ENCODE data around the gene PALM. TPM values are rescaled to one million over a fixed set of nuclear protein-coding genes. Genes with fewer than 3 reads are reported as not detected.

Gene PALM, protein sequence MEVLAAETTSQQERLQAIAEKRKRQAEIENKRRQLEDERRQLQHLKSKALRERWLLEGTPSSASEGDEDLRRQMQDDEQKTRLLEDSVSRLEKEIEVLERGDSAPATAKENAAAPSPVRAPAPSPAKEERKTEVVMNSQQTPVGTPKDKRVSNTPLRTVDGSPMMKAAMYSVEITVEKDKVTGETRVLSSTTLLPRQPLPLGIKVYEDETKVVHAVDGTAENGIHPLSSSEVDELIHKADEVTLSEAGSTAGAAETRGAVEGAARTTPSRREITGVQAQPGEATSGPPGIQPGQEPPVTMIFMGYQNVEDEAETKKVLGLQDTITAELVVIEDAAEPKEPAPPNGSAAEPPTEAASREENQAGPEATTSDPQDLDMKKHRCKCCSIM
- total RNA-seq (under 1 TPM in 4 of 5 donors, not detected in 1; 0.19 to 0.57 (median 0.41) TPM), total RNA-seq (0 to 0.74 (median 0.10) reads per million in 29 experiments)
- total RNA-seq (2013): 0.18 TPM

DNA sequence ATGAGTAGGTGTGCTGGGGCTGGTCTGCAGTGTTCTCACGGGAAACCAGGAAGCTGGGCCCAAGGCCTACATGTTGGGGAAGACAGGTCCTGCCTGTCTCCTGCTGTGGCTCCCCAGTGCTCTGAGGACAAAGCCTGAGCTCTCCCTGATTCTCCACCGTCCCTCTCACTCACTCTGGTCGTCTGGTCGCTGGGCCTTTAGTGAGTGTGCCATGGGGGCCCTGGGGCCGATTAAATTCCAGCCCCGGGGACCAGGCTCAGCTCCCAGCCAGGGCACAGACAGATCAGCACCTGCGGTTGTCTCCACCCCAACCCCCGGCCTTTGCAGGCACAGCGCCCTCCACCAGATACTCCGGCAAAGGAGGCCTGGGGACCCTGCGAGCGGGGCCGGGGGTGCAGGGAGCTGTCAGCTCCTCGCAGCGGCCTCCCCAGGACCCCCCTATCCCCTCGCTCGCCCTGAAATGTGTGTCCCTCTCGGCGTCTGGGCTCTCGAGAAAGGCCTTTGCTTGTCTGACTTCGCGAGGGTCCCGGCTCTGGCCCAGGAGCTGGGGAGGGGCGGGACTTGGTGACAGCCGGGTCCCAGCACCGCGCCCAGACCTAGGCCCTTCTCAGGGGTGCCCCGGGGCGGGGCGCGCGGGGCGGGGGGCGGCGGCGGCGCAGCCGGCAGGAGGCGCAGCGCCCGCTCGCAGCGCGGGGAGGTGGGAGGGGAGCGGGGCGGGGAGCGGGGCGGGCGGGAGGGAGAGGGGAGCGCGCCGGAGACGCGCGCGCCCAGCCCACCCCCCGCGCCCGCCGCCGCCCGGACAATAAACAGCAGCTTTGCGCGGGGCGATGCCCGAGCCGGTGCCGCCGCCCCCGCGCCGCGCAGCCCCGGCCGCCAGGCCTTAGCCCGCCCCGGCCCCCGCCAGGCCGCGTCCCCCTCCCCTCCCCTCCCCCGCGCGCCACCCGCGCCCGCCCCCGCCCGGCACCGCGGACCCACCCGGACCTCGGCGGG is at the start of gene PALM:
TSS of gene PALM (plus strand) at position 782 of the 990 bp plus-strand sequence. CDS start 212 bp downstream, outside the sequence.
- Mint-ChIP-seq H3K36me3 (no peaks in the 10 kb centered on the region), H3K4me3 (peak within 1 kb of the TSS; percentile 21 to 59 (median 54)), H3K9me3 (no peaks in the 10 kb centered on the region), H3K27ac (no peak within 1 kb of the TSS), H3K4me1 (peaks cover 1 to 11% (median 5%) of the 10 kb centered on the region in 3 donors), H3K27me3 (peaks cover 8 to 34% of the 10 kb centered on the region in 2 donors)
- CTCF ChIA-PET: no interaction called here
- Histone ChIP-seq H3K9me3 (no peaks in the 10 kb centered on the region), H3K27me3 (replicated peaks in 1 of 2; ENCODE audit: control insufficient read depth in 2 of 2, extremely low read depth in 1 of 2, insufficient read depth in 2 of 2, low read length in 1 of 2) (peaks cover 0 to 72% of the 10 kb centered on the region in 2 experiments), H3K4me1 (ENCODE audit: control insufficient read depth in 1 of 2, extremely low read depth in 1 of 2, insufficient read depth in 2 of 2, low read length in 2 of 2) (peaks cover 0 to 17% of the 10 kb centered on the region in 2 experiments), H3K4me3 (ENCODE audit: control insufficient read depth in 1 of 2, extremely low read depth in 1 of 2, low read length in 1 of 2) (peak within 1 kb of the TSS in 1 of 2 donors; percentile 23), H3K36me3 (ENCODE audit: control insufficient read depth in 2 of 2, extremely low read depth in 1 of 2, insufficient read depth in 1 of 2, low read length in 1 of 2) (no peaks in the 10 kb centered on the region), H3K27ac (ENCODE audit: low read length) (no peak within 1 kb of the TSS)
- DNase-seq (peak in 4 of 35 experiments; percentile 8 to 22 (median 16)), ATAC-seq (replicated peaks in 1 of 4) (no peak)
- POLR2A ChIA-PET: no interaction called here
- WGBS (ENCODE audit: insufficient coverage): 52% methylated on average over 23 of the region's 93 CpGs

DNA sequence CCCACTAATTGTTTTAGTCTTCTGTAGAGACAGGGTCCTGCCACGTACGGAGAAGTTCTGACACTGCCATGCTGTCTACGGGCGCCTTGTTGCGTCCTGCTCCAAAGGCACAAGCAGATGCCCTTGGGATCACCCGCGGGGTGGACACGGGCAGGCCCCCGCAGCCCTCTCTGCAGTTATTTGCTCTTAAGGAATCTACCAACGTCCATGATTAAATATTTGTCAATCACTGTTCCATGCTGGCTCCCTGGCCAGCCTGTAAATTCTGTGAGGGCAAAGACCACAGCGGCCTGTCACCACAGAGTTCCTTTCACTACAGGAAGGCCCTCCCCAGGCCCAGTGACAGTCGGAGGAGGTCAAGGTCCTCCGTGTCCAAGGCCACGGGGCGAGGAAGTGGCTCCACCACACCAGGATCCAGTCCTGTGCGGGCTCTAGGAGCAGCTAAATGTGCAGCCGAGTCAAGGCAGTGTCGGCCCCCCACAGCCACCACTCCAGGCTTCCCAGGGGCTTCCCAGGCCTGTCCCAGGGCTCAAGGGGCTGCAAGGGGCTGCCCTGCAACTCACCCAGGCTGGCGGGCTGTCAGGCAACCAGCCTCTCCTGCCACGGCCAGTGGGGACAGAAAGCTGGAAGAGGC is 47.8 kb upstream of the PALM start:
- Histone ChIP-seq H3K4me1 (ENCODE audit: control insufficient read depth in 1 of 2, extremely low read depth in 1 of 2, insufficient read depth in 2 of 2, low read length in 2 of 2) (peaks cover 12 to 83% of the 10 kb centered on the region in 2 experiments), H3K9me3 (no peaks in the 10 kb centered on the region), H3K36me3 (ENCODE audit: control insufficient read depth in 2 of 2, extremely low read depth in 1 of 2, insufficient read depth in 1 of 2, low read length in 1 of 2) (peaks cover 5 to 21% of the 10 kb centered on the region in 2 donors), H3K27me3 (replicated peaks in 1 of 2; ENCODE audit: control insufficient read depth in 2 of 2, extremely low read depth in 1 of 2, insufficient read depth in 2 of 2, low read length in 1 of 2) (no peaks in the 10 kb centered on the region), H3K4me3 (ENCODE audit: control insufficient read depth in 1 of 2, extremely low read depth in 1 of 2, low read length in 1 of 2) (peak overlapping the region; percentile 86 to 87), H3K27ac (ENCODE audit: low read length) (peak overlapping the region; percentile 98)
- DNase-seq (no peak), ATAC-seq (replicated peaks in 1 of 4) (no peak)
- Mint-ChIP-seq H3K27ac (peak overlapping the region; percentile 97), H3K27me3 (no peaks in the 10 kb centered on the region), H3K4me1 (peaks cover 51 to 65% (median 54%) of the 10 kb centered on the region in 3 donors), H3K36me3 (peaks cover 2% of the 10 kb centered on the region), H3K4me3 (peak overlapping the region; percentile 95 to 98 (median 96)), H3K9me3 (no peaks in the 10 kb centered on the region)
- under 1% methylated on average over 15 of the region's 20 CpGs for WGBS (ENCODE audit: insufficient coverage)
- ChIA-PET CTCF (interaction anchor here in 1 of 2 donors (1.6 kb wide), 1 partner anchor 74 kb away, joined by 3 read pairs; no protein-coding TSS in a partner anchor), POLR2A (interaction anchor here (0.9 kb wide), 2 partner anchors 20 to 35 kb away, joined by 3 to 8 read pairs; no protein-coding TSS in a partner anchor)

DNA sequence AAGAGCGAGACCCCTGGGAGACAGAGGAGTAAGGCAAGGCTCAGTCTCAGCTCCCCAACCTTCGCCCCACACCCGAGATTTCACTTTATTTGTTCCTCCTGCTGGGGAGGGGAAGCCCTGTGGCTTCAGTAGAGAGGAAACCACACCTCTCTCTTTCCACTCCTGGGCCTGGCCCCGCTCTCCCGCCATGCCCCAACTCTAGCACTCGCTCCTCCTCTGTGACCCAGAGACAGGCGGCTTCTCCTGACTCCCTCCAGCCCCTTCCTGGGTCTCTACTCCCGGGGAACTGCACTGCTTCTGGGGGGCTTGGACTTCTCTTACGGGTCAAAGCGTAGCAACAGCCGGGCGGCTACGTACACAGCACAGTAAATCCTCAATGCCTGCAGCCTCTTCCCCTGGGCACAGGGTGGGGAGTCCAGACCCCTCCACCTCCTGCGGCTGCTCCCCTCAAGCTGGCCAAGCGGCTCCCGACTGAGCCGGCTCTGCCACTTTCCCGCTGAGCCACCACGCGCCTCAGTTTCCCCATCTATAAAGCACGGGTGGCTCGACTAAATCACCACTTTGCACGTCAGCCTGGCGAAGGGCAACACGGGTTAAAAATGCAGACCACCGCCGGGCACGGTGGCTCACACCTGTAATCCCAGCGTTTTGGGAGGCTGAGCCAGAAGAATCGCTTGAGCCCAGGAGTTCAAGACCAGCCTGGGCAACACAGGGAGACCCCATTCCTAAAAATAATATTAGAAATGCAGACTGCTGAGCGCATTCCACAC is 47.1 kb upstream of the PALM start:
- Mint-ChIP-seq H3K4me3 (peak overlapping the region; percentile 95 to 98 (median 96)), H3K36me3 (peaks cover 2% of the 10 kb centered on the region), H3K9me3 (no peaks in the 10 kb centered on the region)

DNA sequence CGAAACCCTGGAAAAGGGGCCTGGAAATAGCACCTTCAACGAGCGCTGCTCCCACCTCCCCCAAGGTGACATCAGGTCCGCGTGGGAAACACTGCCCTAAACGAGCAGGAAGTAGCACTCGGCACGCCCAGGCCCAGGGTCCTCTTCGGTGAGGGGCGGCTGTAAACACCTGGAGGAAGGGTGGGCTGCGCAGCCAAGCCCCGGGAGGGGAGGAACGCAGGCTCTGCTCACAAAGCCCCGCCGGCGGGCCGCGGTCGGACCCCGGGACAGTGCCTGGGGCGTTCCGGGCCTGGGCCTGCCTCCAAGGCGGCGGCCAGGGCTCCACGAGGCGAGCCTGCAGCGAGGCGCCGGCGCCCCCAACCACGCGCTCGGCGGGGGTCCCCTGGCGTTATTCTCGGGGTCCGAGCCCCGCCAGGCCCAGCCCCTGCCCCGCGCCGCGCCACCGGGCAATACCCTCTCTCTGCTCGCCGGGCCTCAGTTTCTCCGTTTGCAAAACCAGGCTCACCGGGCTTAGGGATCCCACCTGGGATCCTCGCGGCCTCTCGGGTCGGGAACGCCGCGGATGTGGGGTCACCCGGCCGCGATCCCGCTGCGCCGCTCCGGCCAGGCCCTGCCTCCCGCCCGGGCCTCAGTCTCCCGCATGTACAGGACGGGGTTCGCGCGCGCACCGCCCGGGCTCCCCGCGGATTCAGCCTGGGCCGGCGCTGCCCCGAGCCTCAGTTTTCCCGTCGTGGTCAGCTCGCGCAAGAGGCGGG is 46.4 kb upstream of the PALM start:
- Histone ChIP-seq H3K36me3 (ENCODE audit: control insufficient read depth in 2 of 2, extremely low read depth in 1 of 2, insufficient read depth in 1 of 2, low read length in 1 of 2) (peaks cover 5 to 15% of the 10 kb centered on the region in 2 donors), H3K9me3 (no peaks in the 10 kb centered on the region), H3K4me1 (ENCODE audit: control insufficient read depth in 1 of 2, extremely low read depth in 1 of 2, insufficient read depth in 2 of 2, low read length in 2 of 2) (peaks cover 12 to 69% of the 10 kb centered on the region in 2 experiments), H3K4me3 (ENCODE audit: control insufficient read depth in 1 of 2, extremely low read depth in 1 of 2, low read length in 1 of 2) (peak overlapping the region; percentile 86 to 87), H3K27me3 (replicated peaks in 1 of 2; ENCODE audit: control insufficient read depth in 2 of 2, extremely low read depth in 1 of 2, insufficient read depth in 2 of 2, low read length in 1 of 2) (peaks cover 0 to 1% of the 10 kb centered on the region in 2 experiments), H3K27ac (ENCODE audit: low read length) (peak overlapping the region; percentile 98)
- H3K9me3 Mint-ChIP-seq: no peaks in the 10 kb centered on the region
- H3K4me1 Mint-ChIP-seq: peaks cover 40 to 51% (median 47%) of the 10 kb centered on the region in 3 donors
- ChIA-PET POLR2A (no interaction called here), CTCF (interaction anchor here in 1 of 2 donors (0.6 to 0.7 kb wide), 4 partner anchors 26 to 763 kb away, joined by 3 to 5 read pairs (median 4); partner anchors contain the start of gene BSG)
- H3K27ac Mint-ChIP-seq: peak overlapping the region; percentile 97
- peak; percentile 50 to 80 (median 66) for DNase-seq
- H3K27me3 Mint-ChIP-seq: no peaks in the 10 kb centered on the region
- ATAC-seq (replicated peaks in 1 of 4): peak; percentile 27 to 45 (median 37)
- peak overlapping the region; percentile 95 to 98 (median 96) for H3K4me3 Mint-ChIP-seq
- peaks cover 2% of the 10 kb centered on the region for H3K36me3 Mint-ChIP-seq
- WGBS (ENCODE audit: insufficient coverage): 0% methylated on average over 77 of the region's 81 CpGs

More for the DNA sequence above, 47.1 kb upstream of the PALM start:
- 0% methylated on average over 23 of the region's 31 CpGs for WGBS (ENCODE audit: insufficient coverage)
- no peaks in the 10 kb centered on the region for H3K27me3 ChIP-seq (replicated peaks in 1 of 2; ENCODE audit: control insufficient read depth in 2 of 2, extremely low read depth in 1 of 2, insufficient read depth in 2 of 2, low read length in 1 of 2)
- Mint-ChIP-seq H3K27ac (peak overlapping the region; percentile 97), H3K4me1 (peaks cover 46 to 58% (median 47%) of the 10 kb centered on the region in 3 donors), H3K27me3 (no peaks in the 10 kb centered on the region)
- ATAC-seq (replicated peaks in 1 of 4) (peak; percentile 39 to 58 (median 52)), DNase-seq (peak; percentile 48 to 81 (median 61))
- H3K27ac ChIP-seq (ENCODE audit: low read length): peak overlapping the region; percentile 98
- ChIA-PET POLR2A (no interaction called here), CTCF (no interaction called here)
- peaks cover 12 to 76% of the 10 kb centered on the region in 2 experiments for H3K4me1 ChIP-seq (ENCODE audit: control insufficient read depth in 1 of 2, extremely low read depth in 1 of 2, insufficient read depth in 2 of 2, low read length in 2 of 2)
- H3K36me3 ChIP-seq (ENCODE audit: control insufficient read depth in 2 of 2, extremely low read depth in 1 of 2, insufficient read depth in 1 of 2, low read length in 1 of 2): peaks cover 5 to 19% of the 10 kb centered on the region in 2 donors
- H3K4me3 ChIP-seq (ENCODE audit: control insufficient read depth in 1 of 2, extremely low read depth in 1 of 2, low read length in 1 of 2): peak overlapping the region; percentile 86 to 87
- no peaks in the 10 kb centered on the region for H3K9me3 ChIP-seq

Measured in T-cell (primary cell).